GM12891 (cell line): ENCODE measurements around the gene IGF1R.

Source experiments
- POLR2A ChIP-seq: IDR thresholded peaks from 2 replicates; pipeline ENCODE4 v1.6.1; 2011; ENCODE audit warnings: low read depth, low read length, control low read depth
- POLR2AphosphoS5 ChIP-seq: IDR thresholded peaks from 2 replicates; pipeline ENCODE4 v1.6.1; 2011; ENCODE audit warnings: low read depth, low read length, control low read depth
- SPI1 ChIP-seq: IDR thresholded peaks from 2 replicates; pipeline ENCODE4 v1.6.1; 2011; ENCODE audit warnings: low read depth, low read length, control low read depth
- TAF1 ChIP-seq: IDR thresholded peaks from 2 replicates; pipeline ENCODE4 v1.6.1; 2011; ENCODE audit warnings: low read depth, low read length, control low read depth

DNA sequence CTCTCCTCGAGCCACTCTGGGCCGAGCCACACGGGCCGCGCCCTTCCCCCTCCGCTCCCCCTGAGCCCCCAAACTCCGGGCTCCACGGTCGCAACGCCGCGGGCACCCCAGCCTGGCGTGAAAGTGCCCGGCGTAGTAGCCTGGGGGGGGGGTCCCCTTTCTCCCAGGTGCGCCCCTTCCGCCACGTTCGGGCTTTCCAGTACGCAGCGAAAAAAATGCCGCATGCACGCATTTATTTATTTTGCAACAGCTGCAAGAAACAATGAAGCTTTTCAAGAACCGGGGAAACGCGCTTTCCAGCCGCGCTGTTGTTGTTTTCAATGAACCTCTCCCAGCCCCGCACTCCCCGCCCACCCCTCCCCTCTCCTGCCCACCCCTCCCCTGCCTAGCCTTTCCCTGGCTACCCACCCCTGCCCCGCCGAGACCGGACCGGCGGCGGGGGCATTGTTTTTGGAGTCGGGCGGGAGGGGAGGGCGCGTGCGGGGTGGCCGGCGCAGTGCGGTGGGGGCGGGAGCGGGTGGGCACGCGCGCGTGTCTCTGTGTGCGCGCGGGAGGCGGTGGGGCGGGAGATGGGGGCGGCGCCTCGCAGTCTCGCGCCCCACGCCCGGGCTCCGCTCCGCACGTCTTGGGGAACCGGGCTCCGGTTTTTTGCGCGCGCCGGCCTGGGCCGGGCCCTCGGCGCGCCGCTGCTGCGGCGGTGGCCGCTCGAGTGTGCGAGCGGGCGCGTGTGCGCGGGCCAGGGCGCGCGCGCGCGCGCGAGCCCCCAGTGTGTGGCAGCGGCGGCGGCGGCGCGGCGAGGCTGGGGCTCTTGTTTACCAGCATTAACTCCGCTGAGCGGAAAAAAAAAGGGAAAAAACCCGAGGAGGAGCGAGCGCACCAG is at the start of gene IGF1R:
- TF ChIP-seq TAF1: no peak
- TF ChIP-seq POLR2A: no peak
- TF ChIP-seq POLR2AphosphoS5: no peak
- TF ChIP-seq SPI1: no peak
